Lung (tissue), 12 donors: ENCODE measurements around the gene OAS3. TPM values are rescaled to one million over a fixed set of nuclear protein-coding genes. Genes with fewer than 3 reads are reported as not detected.

Source experiments
- ATAC-seq: fragments of 200-7000 bp; cut with Tn5 transposase; one replicate; pipeline ENCODE4 v1.9.1; 2020; ENCODE audit warnings: moderate number of reproducible peaks; ENCODE audit not compliant: insufficient read depth, low FRiP score
- DNase-seq, 3 donors: peaks; one replicate each; pipeline ENCODE4 v3.0.0-alpha.2; 2013 to 2017
- H3K27ac ChIP-seq, 2 donors: one replicate each; pipeline ENCODE4 v1.5.1; 2013; ENCODE audit warnings: mild to moderate bottlenecking in 2 of 2, moderate library complexity in 2 of 2, control low read depth in 1 of 2, inconsistent platforms in 1 of 2, low read depth in 1 of 2, low read length in 1 of 2
- H3K27me3 ChIP-seq, 3 donors: one replicate each; pipeline ENCODE4 v1.5.1; 2013; ENCODE audit warnings: low read length in 2 of 3; ENCODE audit not compliant: control insufficient read depth in 3 of 3, insufficient read depth in 3 of 3
- H3K36me3 ChIP-seq, 4 donors: one replicate each; pipeline ENCODE4 v1.5.1; 2013; ENCODE audit warnings: low read length in 4 of 4, mild to moderate bottlenecking in 1 of 4, moderate library complexity in 1 of 4; ENCODE audit not compliant: control insufficient read depth in 4 of 4, insufficient read depth in 4 of 4
- H3K4me1 ChIP-seq, 5 donors: one replicate each; pipeline ENCODE4 v1.5.1; 2013; ENCODE audit warnings: low read length in 5 of 5, mild to moderate bottlenecking in 2 of 5, moderate library complexity in 1 of 5; ENCODE audit not compliant: control insufficient read depth in 5 of 5, insufficient read depth in 5 of 5
- H3K4me3 ChIP-seq: one replicate; pipeline ENCODE4 v1.5.1; 2013; ENCODE audit warnings: mild to moderate bottlenecking, control low read depth, moderate library complexity
- H3K9ac ChIP-seq, 2 donors: one replicate each; pipeline ENCODE4 v1.5.1; 2013; ENCODE audit warnings: low read length in 2 of 2, control low read depth in 1 of 2; ENCODE audit not compliant: insufficient read depth in 1 of 2
- H3K9me3 ChIP-seq, 4 donors: one replicate each; pipeline ENCODE4 v1.5.1; 2013; ENCODE audit warnings: low read length in 3 of 4, mild to moderate bottlenecking in 1 of 4, moderate library complexity in 1 of 4; ENCODE audit not compliant: control insufficient read depth in 4 of 4, insufficient read depth in 3 of 4
- CTCF ChIP-seq: IDR thresholded peaks from 2 replicates; pipeline ENCODE4 v1.5.1; 2012; ENCODE audit warnings: mild to moderate bottlenecking; ENCODE audit errors: control extremely low read depth, extremely low read depth
- WGBS, 2 donors: extraction: QIAGEN DNeasy Blood & Tissue Kit; methylation state at CpG; one replicate each; pipeline ENCODE4 v1.1.7; 2013; 5-methylcytosine and 5-hydroxymethylcytosine counted together
- polyA plus RNA-seq, 2 donors: library from polyadenylated mRNA; stranded (reverse); fragments of 200-250 nt; gene quantifications; one replicate each; pipeline ENCODE4 v1.2.1, GENCODE V29; 2013
- total RNA-seq, 2 donors: library from RNA; depleted of rRNA in 1 of 2; stranded (reverse); fragments of >200 nt in 1 of 2; gene quantifications; one replicate each; pipeline ENCODE4 v1.2.1, GENCODE V29; 2014 to 2021
- donor health status: control.
- donor health status: control.
- donor health status: Bipolar disorder and iron deficiency.
- donor health status: healthy.
- donor health status: DM: yes; HTN: yes; CAD: no.

OAS3 gene
- total and polyA plus RNA-seq, 4 donors: 5.7 to 31.9 (median 19.3) TPM

- WGBS, 2 donors: 71 to 87% methylated on average over 1 of the region's 1 CpG
These were observed 83.2 kb downstream of the OAS3 start for GRCh38 chr12:113021500-113021899.

More at GRCh38 chr12:113021500-113021899, 83.2 kb downstream of the OAS3 start:
- no peaks in the 10 kb centered on the region for H3K36me3 ChIP-seq
- H3K27ac ChIP-seq: no peak overlapping the region
- no peak for ATAC-seq
- no peak for DNase-seq
- no peak overlapping the region for H3K9ac ChIP-seq
- no peak for TF ChIP-seq CTCF
- H3K4me3 ChIP-seq: no peak overlapping the region
- H3K4me1 ChIP-seq: no peaks in the 10 kb centered on the region
- H3K27me3 ChIP-seq: peaks cover 0 to 5% (median 0%) of the 10 kb centered on the region in 3 donors
- H3K9me3 ChIP-seq: no peaks in the 10 kb centered on the region

Other genes starting within 250 kb of the OAS3 start
- under 1 TPM in 1 of 2 donors, not detected in 1; 0.40 TPM for gene RPH3A, start 146.7 kb upstream of the OAS3 start, total RNA-seq
- under 1 TPM; 0.06 to 0.15 TPM for gene RPH3A, start 146.7 kb upstream of the OAS3 start, polyA plus RNA-seq
- gene OAS1, start 31.5 kb upstream of the OAS3 start, total RNA-seq: 10 to 100 TPM; 15.8 to 21.2 TPM
- gene OAS1, start 31.5 kb upstream of the OAS3 start, polyA plus RNA-seq: 10 to 100 TPM; 14.6 to 40.3 TPM
- gene OAS2, start 40.0 kb downstream of the OAS3 start, total RNA-seq: 10 to 100 TPM; 11.3 to 25.9 TPM
- 10 to 100 TPM in 1 of 2 donors, 1 to 10 TPM in 1; 9.8 to 20.8 TPM for gene OAS2, start 40.0 kb downstream of the OAS3 start, polyA plus RNA-seq
- gene DTX1, start 118.3 kb downstream of the OAS3 start, total RNA-seq: 1 to 10 TPM; 2.9 to 4.9 TPM
- 1 to 10 TPM; 1.3 to 1.6 TPM for gene DTX1, start 118.3 kb downstream of the OAS3 start, polyA plus RNA-seq
- under 1 TPM; 0.58 to 0.65 TPM for gene RASAL1, start 197.3 kb downstream of the OAS3 start, total RNA-seq
- 1 to 10 TPM in 1 of 2 donors, under 1 TPM in 1; 0.09 to 1.8 TPM for gene RASAL1, start 197.3 kb downstream of the OAS3 start, polyA plus RNA-seq
- gene CFAP73, start 211.2 kb downstream of the OAS3 start, total RNA-seq: 10 to 100 TPM; 14.6 to 40.6 TPM
- gene CFAP73, start 211.2 kb downstream of the OAS3 start, polyA plus RNA-seq: 10 to 100 TPM; 10.4 to 14.6 TPM
- 10 to 100 TPM; 17.9 to 75.3 TPM for gene DDX54, start 247.0 kb downstream of the OAS3 start, total RNA-seq
- 10 to 100 TPM; 43.6 to 60.2 TPM for gene DDX54, start 247.0 kb downstream of the OAS3 start, polyA plus RNA-seq
- gene RITA1, start 247.2 kb downstream of the OAS3 start, total RNA-seq: 10 to 100 TPM in 1 of 2 donors, 1 to 10 TPM in 1; 9.1 to 19.7 TPM
- 10 to 100 TPM; 12.3 to 16.2 TPM for gene RITA1, start 247.2 kb downstream of the OAS3 start, polyA plus RNA-seq